GM12878 (cell line): ENCODE measurements around the gene SERPINB6.

Source experiments
- CHD1 ChIP-seq: IDR thresholded peaks from 2 replicates; pipeline ENCODE4 v1.6.1; 2012; ENCODE audit warnings: low read depth, low read length, improper control_type of control experiment
- CTCF ChIP-seq, 3 experiments: IDR thresholded peaks in 2 of 3; conservative IDR thresholded peaks in 1 of 3; 2 replicates each; pipeline ENCODE4 v1.5.1; 2011; ENCODE audit warnings: low read depth in 3 of 3, low read length in 3 of 3, mild to moderate bottlenecking in 3 of 3, control low read depth in 2 of 3, moderate library complexity in 2 of 3, inconsistent platforms in 1 of 3, mixed read lengths in 1 of 3; ENCODE audit not compliant: control insufficient read depth in 2 of 3, insufficient read depth in 1 of 3; ENCODE audit errors: extremely low read depth in 1 of 3

GRCh38 chr6:2962004-2962403, 9.4 kb downstream of the SERPINB6 start:
- TF ChIP-seq CTCF (IDR thresholded peaks at IDR 0.05 in 2 of 3, conservative IDR thresholded peaks at IDR 0.05 in 1 of 3; ENCODE audit: control insufficient read depth in 2 of 3, extremely low read depth in 1 of 3, insufficient read depth in 1 of 3, low read depth in 3 of 3, low read length in 3 of 3) (no peak), CHD1 (no peak)
